Smooth muscle cell (in vitro differentiated cells): ENCODE data around the gene INTU. TPM values are rescaled to one million over a fixed set of nuclear protein-coding genes. Genes with fewer than 3 reads are reported as not detected.
A peak's percentile ranks its signal among the peaks of the same experiment; 100 is the strongest.

Experiments
- DNase-seq: peaks from one replicate; lab custom pipeline; 2025; ENCODE audit not compliant: unreplicated experiment; lab: John Stamatoyannopoulos, UW
- H2AFZ ChIP-seq: fragments of 200-600 bp; sonication (generic); 2 replicates; pipeline ENCODE4 v1.6.0; 2016; ENCODE audit warnings: antibody characterized with exemption, low read depth, mild to moderate bottlenecking
- H3F3A ChIP-seq: fragments of 200-600 bp; sonication (generic); 2 replicates; pipeline ENCODE4 v1.6.0; 2017; ENCODE audit warnings: antibody characterized with exemption, low read depth
- H3K27ac ChIP-seq: fragments of 200-600 bp; sonication (generic); 2 replicates; pipeline ENCODE4 v1.5.1; 2016; ENCODE audit warnings: low read depth, mild to moderate bottlenecking
- H3K27me3 ChIP-seq: fragments of 200-600 bp; sonication (generic); 2 replicates; pipeline ENCODE4 v1.6.1; 2016; ENCODE audit warnings: low read depth, mild to moderate bottlenecking
- H3K36me3 ChIP-seq: fragments of 200-600 bp; sonication (generic); 2 replicates; pipeline ENCODE4 v1.5.1; 2016; ENCODE audit warnings: low read depth
- H3K4me1 ChIP-seq: fragments of 200-600 bp; sonication (generic); 2 replicates; pipeline ENCODE4 v1.5.1; 2016; ENCODE audit warnings: low read depth
- H3K4me2 ChIP-seq: fragments of 200-600 bp; sonication (generic); 2 replicates; pipeline ENCODE4 v1.6.0; 2016; ENCODE audit warnings: mild to moderate bottlenecking
- H3K4me3 ChIP-seq: fragments of 200-600 bp; sonication (generic); 2 replicates; pipeline ENCODE4 v1.5.1; 2016; ENCODE audit warnings: mild to moderate bottlenecking
- H3K79me2 ChIP-seq: fragments of 200-600 bp; sonication (generic); 2 replicates; pipeline ENCODE4 v1.6.0; 2016; ENCODE audit warnings: low read depth, mild to moderate bottlenecking
- H3K9ac ChIP-seq: fragments of 200-600 bp; sonication (generic); 2 replicates; pipeline ENCODE4 v1.6.0; 2016; ENCODE audit warnings: low read depth
- H3K9me3 ChIP-seq: fragments of 200-600 bp; sonication (generic); replicated peaks from 2 replicates; pipeline ENCODE4 v1.5.1; 2016; ENCODE audit warnings: low read depth
- H4K20me1 ChIP-seq: fragments of 200-600 bp; sonication (generic); 2 replicates; pipeline ENCODE4 v1.6.0; 2016; ENCODE audit warnings: low read depth
- WGBS: methylation state at CpG from one replicate; pipeline ENCODE4 v1.1.7; 2016; ENCODE audit warnings: low lambda C conversion rate; 5-methylcytosine and 5-hydroxymethylcytosine counted together
- polyA plus RNA-seq: library from polyadenylated mRNA; unstranded; fragments of >200 nt; fragmentation: Nextera tagmentation; extraction: Ambion mirVana; gene quantifications from 2 replicates; pipeline ENCODE4 v1.2.1, GENCODE V29; 2016
- total RNA-seq: library from RNA; depleted of rRNA; stranded (reverse); fragments of >200 nt; gene quantifications from 2 replicates; pipeline ENCODE4 v1.2.3, GENCODE V29; 2014
- TF ChIP-seq, protein P1 (sequence below): fragments of 200-600 bp; sonication (generic); IDR thresholded peaks from 2 replicates; pipeline ENCODE4 v1.5.1; 2017; ENCODE audit warnings: borderline replicate concordance, mild to moderate bottlenecking, antibody characterized with exemption; ENCODE audit not compliant: insufficient read depth, poor library complexity, severe bottlenecking

INTU gene
- total and polyA plus RNA-seq, 2 experiments from 2014 or later = 4.3 to 32.8 TPM

DNA sequence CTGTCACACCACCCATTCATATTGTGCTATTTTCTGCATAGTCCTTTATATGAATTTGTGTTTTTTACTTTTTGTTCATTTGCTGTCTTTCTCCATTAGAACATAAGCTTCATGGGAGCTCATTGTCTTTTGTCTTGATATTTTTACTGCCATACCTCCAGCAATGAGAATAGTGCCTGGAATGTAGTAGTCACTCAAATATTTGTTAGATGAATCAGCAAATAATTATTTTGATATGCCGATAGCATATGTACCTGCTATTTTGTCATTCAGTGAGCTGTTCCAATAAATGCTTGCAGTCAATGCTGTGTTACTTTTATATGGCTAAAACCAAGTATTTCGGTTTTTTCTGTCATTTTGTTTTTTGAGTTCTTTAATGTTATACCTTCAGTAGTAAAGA is 53.9 kb downstream of the INTU start:
- no peaks in the 10 kb centered on the region for H3F3A ChIP-seq
- no peaks in the 10 kb centered on the region for H3K9me3 ChIP-seq
- TF ChIP-seq, protein P1, sequence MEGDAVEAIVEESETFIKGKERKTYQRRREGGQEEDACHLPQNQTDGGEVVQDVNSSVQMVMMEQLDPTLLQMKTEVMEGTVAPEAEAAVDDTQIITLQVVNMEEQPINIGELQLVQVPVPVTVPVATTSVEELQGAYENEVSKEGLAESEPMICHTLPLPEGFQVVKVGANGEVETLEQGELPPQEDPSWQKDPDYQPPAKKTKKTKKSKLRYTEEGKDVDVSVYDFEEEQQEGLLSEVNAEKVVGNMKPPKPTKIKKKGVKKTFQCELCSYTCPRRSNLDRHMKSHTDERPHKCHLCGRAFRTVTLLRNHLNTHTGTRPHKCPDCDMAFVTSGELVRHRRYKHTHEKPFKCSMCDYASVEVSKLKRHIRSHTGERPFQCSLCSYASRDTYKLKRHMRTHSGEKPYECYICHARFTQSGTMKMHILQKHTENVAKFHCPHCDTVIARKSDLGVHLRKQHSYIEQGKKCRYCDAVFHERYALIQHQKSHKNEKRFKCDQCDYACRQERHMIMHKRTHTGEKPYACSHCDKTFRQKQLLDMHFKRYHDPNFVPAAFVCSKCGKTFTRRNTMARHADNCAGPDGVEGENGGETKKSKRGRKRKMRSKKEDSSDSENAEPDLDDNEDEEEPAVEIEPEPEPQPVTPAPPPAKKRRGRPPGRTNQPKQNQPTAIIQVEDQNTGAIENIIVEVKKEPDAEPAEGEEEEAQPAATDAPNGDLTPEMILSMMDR = no peak
- H2AFZ ChIP-seq = no peak overlapping the region
- peak overlapping the region; percentile 72 for H3K27ac ChIP-seq
- no peak overlapping the region for H3K4me3 ChIP-seq
- 85% methylated on average over 2 of the region's 2 CpGs for WGBS
- no peak overlapping the region for H3K4me2 ChIP-seq
- H3K36me3 ChIP-seq = no peaks in the 10 kb centered on the region
- no peaks in the 10 kb centered on the region for H4K20me1 ChIP-seq
- H3K27me3 ChIP-seq = no peaks in the 10 kb centered on the region
- H3K9ac ChIP-seq = no peak overlapping the region
- no peak for DNase-seq
- no peaks in the 10 kb centered on the region for H3K79me2 ChIP-seq
- H3K4me1 ChIP-seq = no peaks in the 10 kb centered on the region

DNA sequence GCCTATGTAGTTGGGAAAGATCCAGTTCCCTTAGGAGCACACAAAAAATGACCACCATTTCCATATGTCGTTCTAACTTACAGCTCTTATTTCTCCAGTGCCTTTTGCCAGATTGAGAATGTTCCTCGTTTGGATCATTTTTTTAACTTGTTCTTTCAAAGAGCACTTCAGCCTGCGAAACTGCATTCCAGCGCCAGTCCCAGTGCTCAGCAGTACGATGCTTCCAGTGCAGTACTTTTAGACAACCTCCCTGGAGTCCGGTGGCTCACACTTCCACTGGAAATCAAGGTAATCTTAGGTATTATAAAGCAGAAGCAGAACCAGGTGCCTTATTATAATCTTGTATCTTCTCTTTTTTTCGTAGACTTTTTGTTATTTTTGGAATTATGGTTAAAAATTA is 54.8 kb downstream of the INTU start:
- no peak for DNase-seq
- H3K79me2 ChIP-seq = no peaks in the 10 kb centered on the region
- H3K27me3 ChIP-seq = no peaks in the 10 kb centered on the region
- WGBS = 81% methylated on average over 7 of the region's 7 CpGs
- no peak overlapping the region for H3K9ac ChIP-seq
- H3K9me3 ChIP-seq = no peaks in the 10 kb centered on the region
- TF ChIP-seq, protein P1 = no peak
- H3K36me3 ChIP-seq = no peaks in the 10 kb centered on the region
- no peaks in the 10 kb centered on the region for H3F3A ChIP-seq
- H2AFZ ChIP-seq = no peak overlapping the region
- H3K27ac ChIP-seq = peak overlapping the region; percentile 21
- H3K4me1 ChIP-seq = no peaks in the 10 kb centered on the region
- H3K4me2 ChIP-seq = no peak overlapping the region
- H4K20me1 ChIP-seq = no peaks in the 10 kb centered on the region
- H3K4me3 ChIP-seq = no peak overlapping the region

DNA sequence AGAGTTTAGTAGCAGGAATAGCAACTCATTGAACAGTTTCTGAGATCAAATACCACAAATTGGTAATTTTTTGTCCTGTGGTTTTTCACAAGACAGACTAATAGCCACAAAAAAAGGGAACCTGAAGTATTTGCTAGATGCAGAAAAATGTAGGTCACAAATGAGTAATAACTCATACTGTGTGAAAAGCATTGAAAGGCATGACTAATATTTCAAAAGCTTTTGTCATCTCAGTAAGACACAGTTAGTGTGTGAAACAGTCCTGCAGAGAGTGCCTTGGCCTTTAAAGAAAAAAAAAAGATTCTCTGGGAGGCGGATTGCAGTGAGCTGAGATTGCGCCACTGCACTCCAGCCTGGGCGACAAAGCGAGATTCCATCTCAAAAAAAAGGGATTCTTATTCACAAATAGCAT is 66.0 kb downstream of the INTU start:
- no peaks in the 10 kb centered on the region for H3K36me3 ChIP-seq
- H3K79me2 ChIP-seq = no peaks in the 10 kb centered on the region
- no peaks in the 10 kb centered on the region for H3K9me3 ChIP-seq
- no peaks in the 10 kb centered on the region for H4K20me1 ChIP-seq
- H3K27ac ChIP-seq = peak overlapping the region; percentile 71
- H3K4me3 ChIP-seq = no peak overlapping the region
- DNase-seq = no peak
- TF ChIP-seq, protein P1 = no peak
- H3K9ac ChIP-seq = no peak overlapping the region
- peak overlapping the region; percentile 32 for H3K4me2 ChIP-seq
- WGBS = 49% methylated on average over 4 of the region's 4 CpGs
- no peaks in the 10 kb centered on the region for H3K4me1 ChIP-seq
- H2AFZ ChIP-seq = no peak overlapping the region
- H3F3A ChIP-seq = no peaks in the 10 kb centered on the region
- H3K27me3 ChIP-seq = no peaks in the 10 kb centered on the region

DNA sequence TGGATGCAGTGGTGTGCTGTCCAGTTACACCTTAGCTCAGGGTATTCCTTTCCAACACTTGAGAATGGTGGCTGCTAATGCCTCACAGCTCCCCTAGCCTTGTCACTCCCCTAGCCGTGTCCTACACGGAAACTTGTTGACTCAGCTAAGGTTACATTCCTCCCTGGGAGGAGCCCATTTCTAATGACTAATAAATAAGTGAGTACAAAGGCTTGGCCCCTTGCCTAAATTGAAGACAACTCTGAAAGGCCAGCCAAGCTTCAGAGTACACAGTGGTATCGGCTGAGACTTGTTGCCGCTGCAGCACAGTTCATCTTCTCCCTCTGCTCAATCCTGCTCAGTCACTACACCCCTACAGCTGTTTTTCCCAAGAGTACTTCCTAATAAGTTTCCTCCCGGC is 76.2 kb downstream of the INTU start:
- TF ChIP-seq, protein P1 = no peak
- WGBS = 72% methylated on average over 5 of the region's 5 CpGs
- peak overlapping the region; percentile 87 for H3K27ac ChIP-seq
- no peak overlapping the region for H3K9ac ChIP-seq
- no peak overlapping the region for H3K4me3 ChIP-seq
- no peaks in the 10 kb centered on the region for H4K20me1 ChIP-seq
- no peaks in the 10 kb centered on the region for H3K9me3 ChIP-seq
- no peak for DNase-seq
- no peaks in the 10 kb centered on the region for H3F3A ChIP-seq
- H3K27me3 ChIP-seq = no peaks in the 10 kb centered on the region
- H3K36me3 ChIP-seq = no peaks in the 10 kb centered on the region
- H3K4me1 ChIP-seq = no peaks in the 10 kb centered on the region
- no peaks in the 10 kb centered on the region for H3K79me2 ChIP-seq
- H3K4me2 ChIP-seq = peak overlapping the region; percentile 12
- no peak overlapping the region for H2AFZ ChIP-seq
